HepG2 (cell line): ENCODE measurements around the gene PPP4C. TPM values are rescaled to one million over a fixed set of nuclear protein-coding genes. Genes with fewer than 3 reads are reported as not detected.

Experiments
- ATAC-seq: fragments of 200-7000 bp; cut with Tn5 transposase; 3 replicates; pipeline ENCODE4 v1.9.1; 2020; ENCODE audit warnings: mild to moderate bottlenecking, moderate library complexity
- BruUV-seq: library from RNA; stranded (reverse); fragments of 400-500 nt; replicated peaks from 2 replicates; lab custom pipeline; 2021; lab: Mats Ljungman, UMichigan
- CTCF ChIA-PET: fragments of 300-600 bp; formaldehyde crosslinking; extraction: SDS; loops from one replicate; lab custom pipeline; 2021; ENCODE audit warnings: low total read pairs, inconsistent platforms, low intra/inter-chr PET ratio; lab: Yijun Ruan, JAX
- POLR2A ChIA-PET: fragments of 350-600 bp; sonication (Branson Sonifier 250); formaldehyde crosslinking; loops from one replicate; lab custom pipeline; 2020; ENCODE audit warnings: antibody characterized with exemption, inconsistent platforms; lab: Yijun Ruan, JAX
- DNase-seq: peaks from one replicate; pipeline ENCODE4 v3.0.0-alpha.2; 2015; ENCODE audit warnings: low spot score
- FAIRE-seq: peaks from 3 replicates; lab custom pipeline; 2011; peaks lifted over from hg19 to GRCh38; lab: Jason Lieb, UNC
- H2AFZ ChIP-seq: one replicate; pipeline ENCODE4 v1.6.1; 2011; ENCODE audit warnings: low read length, inconsistent platforms
- H3K27ac ChIP-seq: fragments of 300-600 bp; 3 replicates; pipeline ENCODE4 v1.8.0; 2011; ENCODE audit warnings: mixed run types, mild to moderate bottlenecking, mixed read lengths, low read length, inconsistent platforms; ENCODE audit not compliant: insufficient read depth; ENCODE audit errors: extremely low read length
- H3K27me3 ChIP-seq, 2 experiments: fragments of 200-600 bp in 1 of 2; 2 replicates in 1 of 2; 3 replicates in 1 of 2; pipeline versions ENCODE4 v1.6.0 to v1.8.0; 2011; ENCODE audit warnings: low read length in 2 of 2, mild to moderate bottlenecking in 2 of 2, moderate library complexity in 2 of 2, inconsistent platforms in 1 of 2; ENCODE audit not compliant: insufficient read depth in 2 of 2, control insufficient read depth in 1 of 2
- H3K36me3 ChIP-seq, 2 experiments: fragments of 200-600 bp in 1 of 2; replicated peaks in 1 of 2; 2 replicates in 1 of 2; 3 replicates in 1 of 2; pipeline versions ENCODE4 v1.5.1 to v1.8.0; 2011; ENCODE audit warnings: low read length in 2 of 2, inconsistent platforms in 1 of 2; ENCODE audit not compliant: insufficient read depth in 2 of 2, control insufficient read depth in 1 of 2
- H3K4me1 ChIP-seq: 2 replicates; pipeline ENCODE4 v1.5.1; 2012; ENCODE audit warnings: low read length, inconsistent platforms; ENCODE audit not compliant: insufficient read depth
- H3K4me2 ChIP-seq: 2 replicates; pipeline ENCODE4 v1.6.0; 2011; ENCODE audit warnings: low read depth, low read length, inconsistent platforms
- H3K4me3 ChIP-seq, 3 experiments: fragments of 200-600 bp in 1 of 3; sonication (generic), shearing (Covaris generic) in 1 of 3; replicated peaks in 1 of 3; 2 replicates each; pipeline ENCODE4 v1.5.1; 2011 to 2016; ENCODE audit warnings: low read length in 3 of 3, inconsistent platforms in 2 of 3, low read depth in 2 of 3, mild to moderate bottlenecking in 2 of 3, control low read depth in 1 of 3, mixed read lengths in 1 of 3; ENCODE audit not compliant: insufficient read depth in 1 of 3
- H3K79me2 ChIP-seq: one replicate; pipeline ENCODE4 v1.6.1; 2011; ENCODE audit warnings: low read length, inconsistent platforms; ENCODE audit not compliant: insufficient read depth
- H3K9ac ChIP-seq: 2 replicates; pipeline ENCODE4 v1.6.0; 2011; ENCODE audit warnings: mild to moderate bottlenecking, low read depth, low read length, inconsistent platforms; ENCODE audit not compliant: insufficient read depth
- H3K9me3 ChIP-seq: 2 replicates; pipeline ENCODE4 v1.5.1; 2012; ENCODE audit warnings: mild to moderate bottlenecking, low read length
- H4K20me1 ChIP-seq: 2 replicates; pipeline ENCODE4 v1.6.0; 2011; ENCODE audit warnings: inconsistent platforms, mild to moderate bottlenecking, low read length, moderate library complexity; ENCODE audit not compliant: insufficient read depth
- ASH2L ChIP-seq: fragments of 300-600, 200-600 bp; sonication (generic); IDR thresholded peaks from 2 replicates; pipeline ENCODE4 v1.7.0; 2017; ENCODE audit warnings: low read depth, mild to moderate bottlenecking, moderate library complexity, mixed read lengths, low read length; ENCODE audit not compliant: insufficient read length
- DNMT3B ChIP-seq: conservative IDR thresholded peaks from 2 replicates; pipeline ENCODE4 v1.6.1; 2016; ENCODE audit warnings: missing biosample characterization, control low read depth
- GLMP ChIP-seq: sonication (generic); formaldehyde crosslinking; IDR thresholded peaks from 2 replicates; pipeline ENCODE4 v1.9.0; 2021; ENCODE audit warnings: missing genetic modification reagents, mild to moderate bottlenecking, borderline replicate concordance
- HNF4G ChIP-seq, 2 experiments: sonication (generic) in 1 of 2; formaldehyde crosslinking in 1 of 2; IDR thresholded peaks; 2 replicates each; pipeline versions ENCODE4 v1.4.0 to v1.6.1; 2011 to 2020; ENCODE audit warnings: borderline replicate concordance in 2 of 2, low read depth in 2 of 2, mild to moderate bottlenecking in 2 of 2, low read length in 1 of 2, missing genetic modification reagents in 1 of 2, moderate library complexity in 1 of 2
- MED8 ChIP-seq: sonication (generic); formaldehyde crosslinking; IDR thresholded peaks from 2 replicates; pipeline ENCODE4 v1.8.1; 2023; ENCODE audit warnings: mild to moderate bottlenecking, missing genetic modification reagents; ENCODE audit not compliant: insufficient replicate concordance
- PATZ1 ChIP-seq: sonication (generic); formaldehyde crosslinking; IDR thresholded peaks from 2 replicates; pipeline ENCODE4 v1.4.0; 2020; ENCODE audit warnings: missing genetic modification reagents
- ZBTB34 ChIP-seq: sonication (generic); formaldehyde crosslinking; IDR thresholded peaks from 2 replicates; pipeline ENCODE4 v1.8.0; 2022; ENCODE audit warnings: mild to moderate bottlenecking, missing genetic modification reagents
- ZFP36L2 ChIP-seq: sonication (generic); formaldehyde crosslinking; IDR thresholded peaks from 2 replicates; pipeline ENCODE4 v1.4.0; 2020; ENCODE audit warnings: missing genetic modification reagents
- ZNF607 ChIP-seq: sonication (generic); formaldehyde crosslinking; IDR thresholded peaks from 2 replicates; pipeline ENCODE4 v1.5.1; 2020; ENCODE audit warnings: missing genetic modification reagents, mild to moderate bottlenecking, borderline replicate concordance
- ZNF879 ChIP-seq: sonication (generic); formaldehyde crosslinking; IDR thresholded peaks from 2 replicates; pipeline ENCODE4 v1.8.1; 2023; ENCODE audit warnings: missing genetic modification reagents
- WGBS: methylation state at CpG from one replicate; pipeline ENCODE4 v1.1.6; 2017; ENCODE audit warnings: low lambda C conversion rate; 5-methylcytosine and 5-hydroxymethylcytosine counted together
- in situ Hi-C: cut with HindIII; loops from 2 replicates; pipeline ENCODE4 v1.10.0; 2017; ENCODE audit warnings: low pct_unique_long_range_greater_than_20kb; ENCODE audit not compliant: extremely low pct_ligation_motif_present
- intact Hi-C: fragments of 100-400 bp; cut with micrococcal nuclease; formaldehyde crosslinking; loops from one replicate; pipeline ENCODE4 v1.10.0; 2022; ENCODE audit not compliant: unreplicated experiment
- polyA plus RNA-seq, 8 experiments: library from polyadenylated mRNA; depleted of rRNA in 3 of 8; stranded (reverse) in 7 of 8; unstranded in 1 of 8; fragments of >200 nt; fragmentation: Illumina TruSeq in 4 of 8; extraction: Trizol in 4 of 8; gene quantifications; 2 replicates each; pipeline versions ENCODE4 v1.2.1 to v1.2.3, GENCODE V29; 2011 to 2016; ENCODE audit warnings: low read depth in 4 of 8, missing spikeins in 1 of 8, mixed read lengths in 1 of 8; ENCODE audit not compliant: insufficient read depth in 1 of 8
- total RNA-seq, 5 experiments: library from RNA; depleted of rRNA; stranded (reverse); fragments of >200 nt; fragmentation: Illumina TruSeq; extraction: Trizol; gene quantifications; 2 replicates each; pipeline ENCODE4 v1.2.3, GENCODE V29; 2016; ENCODE audit warnings: low read depth in 1 of 5

Gene PPP4C
- total and polyA plus RNA-seq, 2 of the 13 experiments (the other 11 are each of a cell fraction or from before 2014, with no cell fraction given) = 176 to 220 TPM

DNA sequence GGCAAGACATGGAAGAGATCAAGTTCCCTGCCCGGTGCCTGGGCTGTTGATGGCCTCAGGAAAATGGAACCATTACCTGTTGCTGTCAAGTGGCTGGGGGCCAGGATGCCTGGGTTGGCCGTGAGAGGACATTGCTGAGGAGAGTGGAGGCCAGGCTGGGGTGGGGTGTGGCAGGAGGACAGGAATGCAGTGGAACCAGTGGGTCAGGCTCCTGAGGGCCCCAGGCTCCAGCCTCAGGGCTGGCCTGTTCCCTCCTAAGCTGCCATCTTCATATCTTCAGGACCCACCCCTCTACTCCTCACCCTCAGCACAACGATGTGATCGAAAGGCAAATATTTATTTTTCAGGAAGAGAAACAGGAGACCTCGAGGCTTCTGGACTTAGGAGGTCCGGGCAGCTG lies 28.7 kb downstream of the PPP4C start:
- WGBS = 68% methylated on average over 6 of the region's 6 CpGs
- FAIRE-seq = no peak
- in situ Hi-C loops (no loop called here), intact Hi-C loops (no loop called here)
- no TSS peak for BruUV-seq
- no peak overlapping the region for H3K27ac ChIP-seq
- TF ChIP-seq ZNF879 (CRISPR knock-in tag) (no peak), HNF4G (IDR thresholded peaks at IDR 0.05; ENCODE audit: borderline replicate concordance, low read depth, low read length) (no peak), HNF4G (CRISPR knock-in tag; IDR thresholded peaks at IDR 0.05; ENCODE audit: borderline replicate concordance, low read depth) (no peak), ZFP36L2 (CRISPR knock-in tag) (no peak), PATZ1 (no peak), DNMT3B (CRISPR knock-in tag) (no peak), MED8 (CRISPR knock-in tag) (no peak), ASH2L (no peak), ZBTB34 (CRISPR knock-in tag) (no peak), GLMP (no peak), ZNF607 (CRISPR knock-in tag) (no peak)
- H4K20me1 ChIP-seq = no peaks in the 10 kb centered on the region
- no peak overlapping the region for H2AFZ ChIP-seq
- CTCF ChIA-PET = no interaction called here
- H3K4me1 ChIP-seq = peaks cover 15% of the 10 kb centered on the region; the same call in 1 of the 2 replicates
- no peaks in the 10 kb centered on the region for H3K27me3 ChIP-seq
- H3K9ac ChIP-seq = no peak overlapping the region
- POLR2A ChIA-PET = interaction anchor here (1.4 to 1.6 kb wide), 2 partner anchors 9 to 13 kb away, joined by 3 to 4 read pairs; partner anchors contain the start of genes TBX6 and YPEL3
- H3K79me2 ChIP-seq = no peaks in the 10 kb centered on the region
- no peak overlapping the region for H3K4me2 ChIP-seq
- H3K9me3 ChIP-seq = no peaks in the 10 kb centered on the region
- no peak for DNase-seq
- ATAC-seq = no peak; the same call in 2 of the 3 replicates
- peaks cover 0 to 9% of the 10 kb centered on the region in 2 experiments; a peak in 1 of 5 replicates for H3K36me3 ChIP-seq
- no peak overlapping the region for H3K4me3 ChIP-seq
